GM21360 (cell line): ENCODE data around the gene RNF123.

Experiments used
- ATAC-seq: cut with Tn5 transposase; IDR thresholded peaks from one replicate; pipeline ENCODE4 v1.9.1; 2021; ENCODE audit warnings: mild to moderate bottlenecking, moderate library complexity; ENCODE audit not compliant: unreplicated experiment

Gene RNF123

GRCh38 chr3:49700453-49701128 lies 11.2 kb downstream of the RNF123 start:
- no peak for ATAC-seq

- no peak for ATAC-seq
Measured at GRCh38 chr3:49701388-49702077, 12.2 kb downstream of the RNF123 start.

- ATAC-seq = no peak
Measured at GRCh38 chr3:49702672-49703071, 13.3 kb downstream of the RNF123 start.

- ATAC-seq = no peak
Measured at GRCh38 chr3:49703443-49703927, 14.1 kb downstream of the RNF123 start.

GRCh38 chr3:49703956-49704355 lies 14.6 kb downstream of the RNF123 start:
- no peak for ATAC-seq

- no peak for ATAC-seq
Measured at GRCh38 chr3:49704629-49705028, 15.3 kb downstream of the RNF123 start.

GRCh38 chr3:49705390-49705960 lies 16.1 kb downstream of the RNF123 start:
- ATAC-seq = no peak

- ATAC-seq = no peak
Measured at GRCh38 chr3:49706456-49707112, 17.2 kb downstream of the RNF123 start.

- no peak for ATAC-seq
Measured at GRCh38 chr3:49707113-49707480, 17.7 kb downstream of the RNF123 start.

- ATAC-seq = no peak
Measured at GRCh38 chr3:49709852-49710251, 20.5 kb downstream of the RNF123 start.

GRCh38 chr3:49711489-49711888 lies 22.1 kb downstream of the RNF123 start:
- no peak for ATAC-seq

- no peak for ATAC-seq
Measured at GRCh38 chr3:49712166-49712565, 22.8 kb downstream of the RNF123 start.

GRCh38 chr3:49712631-49713317 lies 23.4 kb downstream of the RNF123 start:
- ATAC-seq = no peak

- no peak for ATAC-seq
Measured at GRCh38 chr3:49713336-49714105, 24.2 kb downstream of the RNF123 start.

GRCh38 chr3:49714728-49715550 lies 25.6 kb downstream of the RNF123 start:
- no peak for ATAC-seq

- ATAC-seq = no peak
Measured at GRCh38 chr3:49715611-49716121, 26.3 kb downstream of the RNF123 start.

GRCh38 chr3:49716169-49716568 lies 26.8 kb downstream of the RNF123 start:
- ATAC-seq = no peak

GRCh38 chr3:49716691-49717210 lies 27.4 kb downstream of the RNF123 start:
- no peak for ATAC-seq
